NCI-H146 treated with DMSO at 0.1 percent for 48 hours (cell line): Measurements from ENCODE around the gene KEL.

ENCODE experiments used
- DNase-seq: peaks from one replicate; lab custom pipeline; 2025; ENCODE audit not compliant: unreplicated experiment; lab: John Stamatoyannopoulos, UW

Gene KEL

DNA sequence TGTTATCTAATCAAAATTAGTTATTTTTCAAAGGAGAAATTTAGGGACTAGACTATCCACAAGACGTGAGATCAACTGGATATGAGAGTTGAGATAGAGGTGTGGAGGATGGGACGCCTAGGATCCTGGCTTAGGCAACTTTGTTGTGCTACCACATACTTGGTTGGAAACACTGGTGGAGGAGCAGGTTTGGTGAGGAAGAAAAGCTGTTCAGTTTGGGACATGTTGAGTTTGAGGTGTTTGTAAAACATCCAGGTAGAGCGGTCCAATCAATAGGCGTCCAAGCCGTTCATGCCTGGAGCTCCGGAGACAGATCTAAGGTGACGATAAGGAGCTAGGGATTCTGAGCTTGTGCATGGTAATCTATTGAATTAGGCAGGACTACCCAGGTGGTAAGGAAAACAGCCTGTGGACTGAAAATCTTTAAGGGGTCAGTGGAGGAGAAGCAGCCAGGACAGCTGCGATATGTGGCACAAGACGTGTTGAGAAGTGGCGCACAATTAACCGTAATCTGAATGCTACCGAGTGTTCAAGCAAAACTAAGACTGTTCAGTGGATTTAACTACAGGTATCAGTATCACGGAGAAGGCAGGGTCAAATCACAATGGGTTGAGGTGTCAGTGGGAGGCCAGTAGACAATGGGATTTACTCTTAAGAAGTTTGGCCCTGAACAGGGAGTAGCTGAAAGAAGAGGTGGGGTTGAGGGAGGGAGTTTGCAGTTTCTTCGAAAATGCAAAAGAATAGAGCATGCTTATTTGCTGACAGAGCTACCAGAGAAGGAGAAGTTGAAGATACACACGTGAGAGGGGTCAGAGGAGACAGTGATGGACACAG is 60.5 kb downstream of the KEL start:
- DNase-seq, result no peak

DNA sequence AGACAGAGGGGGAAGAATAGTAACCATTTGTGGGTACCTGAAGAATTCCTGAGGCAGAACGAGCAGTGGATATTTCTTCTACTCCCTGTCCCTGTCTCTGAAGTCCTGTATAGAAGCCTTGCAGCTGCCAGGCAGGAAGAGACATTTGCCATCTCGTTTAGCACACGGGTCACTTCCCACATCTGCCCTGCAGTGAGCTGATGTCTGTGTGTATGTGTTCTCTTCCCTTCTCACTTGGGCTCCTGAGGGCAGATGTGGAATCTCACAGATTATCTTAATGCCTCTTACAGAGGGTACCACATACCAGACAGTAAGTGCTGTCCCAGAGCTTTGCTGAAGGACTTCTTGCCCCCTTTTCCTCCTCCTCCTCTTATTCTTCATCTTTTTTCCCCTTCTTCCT is 62.5 kb downstream of the KEL start:
- no peak for DNase-seq

DNA sequence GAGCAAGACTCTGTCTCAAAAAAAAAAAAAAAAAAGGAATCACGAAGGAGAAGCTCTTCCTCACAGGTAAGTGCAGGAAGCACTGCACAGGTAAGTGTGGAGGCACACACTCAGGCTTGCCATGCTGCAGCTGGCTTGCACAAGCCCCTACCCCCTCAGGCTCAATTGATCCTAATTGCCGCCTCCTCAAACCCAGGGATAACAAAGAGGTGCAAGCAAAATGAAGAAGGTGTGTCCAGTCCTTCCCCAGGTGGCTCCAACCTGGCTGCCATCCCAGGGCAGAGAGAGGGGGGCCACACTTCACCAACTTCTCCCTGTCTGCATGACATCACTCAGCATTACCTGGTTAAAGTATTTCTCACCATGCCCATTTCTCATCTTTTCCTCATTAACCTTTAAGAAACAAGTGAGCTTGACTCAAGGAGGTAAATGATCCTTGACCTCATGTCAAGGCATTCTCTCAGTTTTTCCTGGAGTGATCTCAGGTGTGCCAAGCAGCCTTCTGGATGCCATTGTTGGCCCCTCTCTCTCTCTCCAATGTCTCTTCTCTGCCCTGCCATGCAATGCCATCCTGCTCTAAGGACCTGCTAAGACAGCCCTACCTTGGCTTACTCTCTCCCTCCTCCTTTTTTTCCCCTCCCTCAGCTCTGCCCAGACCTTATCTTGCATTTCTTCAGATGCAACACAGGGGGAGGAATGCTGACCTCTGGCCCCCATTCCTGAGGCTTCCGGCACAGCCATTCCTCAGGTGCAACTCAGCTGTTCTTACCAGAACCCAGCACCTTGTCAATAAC is 63.6 kb downstream of the KEL start:
- DNase-seq, result no peak

DNA sequence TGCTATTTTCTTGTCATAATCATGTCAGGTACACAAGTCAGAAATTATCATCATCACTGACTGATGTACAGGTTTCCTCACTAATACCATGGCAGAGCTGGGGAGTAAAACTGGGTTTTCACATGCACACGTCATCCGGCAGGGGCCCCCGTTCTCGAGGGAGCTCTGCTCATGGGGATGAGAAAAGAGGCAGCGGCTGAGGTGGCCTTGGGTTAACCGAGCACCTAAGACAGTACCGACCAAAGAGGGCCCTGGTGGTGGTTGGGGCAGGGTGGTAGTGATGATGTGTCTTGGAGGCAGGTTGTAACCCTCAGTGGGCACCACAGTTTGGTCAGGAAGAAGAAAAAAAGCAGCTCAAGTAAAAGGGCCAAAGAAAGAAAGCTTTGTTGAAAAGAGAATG is 64.5 kb downstream of the KEL start:
- DNase-seq, result no peak

DNA sequence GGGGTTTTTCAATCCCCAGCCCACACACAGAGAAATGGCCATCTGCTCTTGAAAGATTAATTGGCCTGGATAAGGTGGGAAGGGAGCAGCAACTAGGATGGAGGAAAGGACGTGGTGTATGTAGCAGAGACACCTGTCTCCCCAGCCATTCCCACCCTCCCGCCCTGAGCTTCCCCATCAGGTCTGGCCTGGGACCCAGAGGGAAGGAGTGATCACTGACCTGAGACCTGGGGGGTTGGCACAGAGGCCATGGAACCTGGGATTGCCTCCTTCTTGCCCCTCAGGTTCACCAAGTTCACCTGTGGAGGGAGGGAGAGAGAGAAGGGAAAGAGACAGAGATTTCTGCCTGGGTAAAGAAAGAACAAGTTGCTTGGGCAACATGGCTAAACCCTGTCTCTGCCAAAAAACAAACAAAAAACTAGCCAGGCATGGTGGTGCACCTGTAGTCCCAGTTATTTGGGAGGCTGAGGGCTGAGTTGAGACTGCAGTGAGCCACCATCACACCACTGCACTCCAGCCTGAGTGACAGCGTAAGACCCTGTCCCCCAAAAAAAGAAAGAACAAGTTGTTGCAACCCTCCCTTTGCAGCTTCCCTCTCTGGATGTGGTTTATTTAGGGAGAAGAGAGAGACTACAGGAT is 65.3 kb downstream of the KEL start:
- no peak for DNase-seq

DNA sequence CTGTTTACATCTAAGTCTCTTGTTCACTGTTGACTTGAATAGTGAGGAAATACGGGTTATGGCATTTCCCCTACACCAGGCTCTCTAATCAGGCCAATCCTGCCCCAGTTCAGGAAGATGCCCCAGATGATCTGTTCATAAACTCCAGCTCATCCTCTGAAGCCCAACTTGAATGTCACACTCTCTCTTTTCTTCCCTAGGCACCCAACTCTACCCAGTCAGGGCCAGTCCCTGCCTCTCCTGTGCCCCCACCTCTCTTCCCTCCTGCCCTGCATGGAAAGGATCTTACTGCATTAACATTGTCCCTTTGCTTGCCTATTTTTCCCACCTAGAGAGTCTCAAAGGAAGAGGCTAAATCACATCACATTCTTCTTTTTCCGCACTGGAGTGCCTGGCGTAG is 66.0 kb downstream of the KEL start:
- no peak for DNase-seq

DNA sequence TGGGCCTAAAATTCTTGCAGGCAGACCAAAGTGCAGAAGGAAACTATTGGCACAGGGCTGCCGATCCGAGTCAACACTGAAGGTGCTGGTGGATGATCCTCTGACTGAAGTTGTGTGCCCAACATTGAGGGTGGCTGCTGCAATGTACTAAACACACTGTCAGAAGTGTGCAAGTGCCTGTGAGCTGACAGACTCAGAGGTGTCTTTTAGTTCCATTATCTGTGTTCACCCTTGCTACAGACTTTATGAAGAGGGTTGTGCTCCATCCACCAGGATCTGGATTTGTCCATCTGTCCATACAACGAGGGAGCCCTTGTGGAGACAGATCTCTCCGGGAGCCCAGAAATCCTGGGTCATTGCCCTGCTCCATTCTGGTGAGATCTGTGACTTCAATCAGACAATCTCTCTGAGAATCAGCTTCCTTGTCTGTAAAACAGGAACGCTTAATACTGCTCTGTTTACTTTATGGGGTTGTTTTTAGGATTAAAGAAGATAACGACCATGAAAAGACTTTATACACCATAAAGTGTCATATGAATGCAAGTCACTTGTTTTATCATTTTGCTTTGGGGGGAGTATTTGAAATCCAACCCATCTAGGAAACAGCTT is 67.1 kb downstream of the KEL start:
- DNase-seq, result no peak

DNA sequence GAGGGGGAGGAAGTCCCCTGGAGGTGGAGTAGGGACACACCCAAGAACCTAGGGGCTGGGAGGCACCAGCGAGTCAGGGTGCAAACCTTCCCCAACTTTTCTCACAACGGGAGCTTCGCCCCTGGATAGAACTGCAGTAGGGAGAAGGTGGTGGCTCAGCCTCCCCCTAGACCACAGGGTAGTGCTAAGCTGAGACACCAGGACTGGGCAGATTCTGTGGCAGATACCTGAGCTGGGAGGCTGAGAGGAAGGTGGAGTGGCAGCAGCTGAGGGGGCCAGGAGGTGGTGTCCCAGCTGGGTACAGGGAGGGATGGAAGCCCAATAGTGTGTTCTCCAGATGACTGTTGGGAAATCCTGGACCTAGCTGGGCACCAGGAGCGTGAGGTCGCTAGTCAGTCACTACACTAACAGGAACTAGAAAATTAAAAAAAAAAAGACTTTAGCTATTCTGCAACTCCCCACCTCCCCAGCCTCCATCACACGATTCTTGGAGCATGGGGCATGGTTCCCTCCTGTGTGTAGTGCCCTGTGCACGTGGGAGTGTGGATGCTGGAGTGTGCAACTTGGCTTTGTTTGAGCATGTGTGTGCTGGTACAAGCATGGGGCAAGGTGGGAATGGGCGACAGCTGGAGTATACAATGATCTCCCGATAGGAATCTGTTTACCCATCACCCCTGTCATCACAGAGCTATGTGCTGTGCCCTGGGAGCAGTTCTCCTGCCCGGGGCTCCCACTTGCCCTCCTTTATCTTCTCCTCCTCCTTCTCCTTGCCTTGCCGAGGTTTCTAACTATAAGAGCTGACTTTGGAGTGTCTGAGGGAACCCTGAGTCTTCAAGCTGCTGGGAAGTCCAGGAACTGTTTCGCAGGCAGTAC is 67.8 kb downstream of the KEL start:
- DNase-seq, result no peak

DNA sequence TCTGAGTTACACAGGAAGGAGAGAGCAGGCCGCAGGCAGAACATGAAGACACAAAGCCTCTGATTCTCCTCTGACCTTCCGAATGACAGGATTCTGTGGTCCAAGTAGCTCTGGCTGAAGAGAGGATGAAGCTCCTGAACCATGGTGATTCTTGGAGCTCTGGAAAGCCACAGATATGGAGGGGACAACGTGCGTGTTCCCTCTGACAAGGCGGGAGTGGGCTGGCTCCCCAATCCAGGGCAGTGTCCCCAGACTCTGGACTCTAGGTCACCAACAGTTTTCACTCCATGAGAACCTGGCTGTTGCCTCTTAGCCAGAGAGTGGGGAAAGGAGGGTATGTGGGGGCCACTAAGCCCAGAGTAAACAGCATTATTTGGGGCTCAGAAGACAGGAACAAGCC is 69.2 kb downstream of the KEL start:
- no peak for DNase-seq

DNA sequence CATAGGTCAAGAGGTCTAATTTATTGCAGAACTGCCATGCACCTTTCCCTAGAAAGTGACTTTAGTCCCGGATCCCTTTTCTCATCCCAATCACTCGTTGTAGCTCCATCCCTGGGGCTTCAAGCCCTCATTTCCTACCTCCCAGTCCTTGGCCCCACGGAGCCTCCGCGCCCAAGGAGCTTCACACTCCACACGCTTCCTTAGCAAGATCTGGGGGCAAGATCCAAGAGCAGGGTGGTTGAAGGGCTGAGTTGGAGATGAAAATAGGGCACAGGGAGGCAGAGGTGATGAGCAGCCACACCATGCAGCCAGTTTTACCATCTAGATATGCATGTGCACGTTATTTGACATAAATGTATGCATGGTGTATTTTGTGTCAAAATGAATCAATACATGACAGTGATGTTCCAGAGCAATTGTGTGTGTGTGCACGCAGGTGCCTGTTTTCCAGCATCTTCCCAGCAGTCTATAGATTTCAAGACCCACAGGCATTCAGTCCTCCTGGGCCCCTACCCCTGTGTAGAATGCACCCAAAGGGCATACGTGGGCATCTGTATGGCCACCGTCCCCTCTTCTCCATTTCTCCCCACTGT is 70.6 kb downstream of the KEL start:
- no peak for DNase-seq
